Psoas muscle (tissue), 8 donors: ENCODE data around the gene CCR9. TPM values are rescaled to one million over a fixed set of nuclear protein-coding genes. Genes with fewer than 3 reads are reported as not detected.

Source experiments
- ATAC-seq, 4 donors: fragments of 200-7000 bp; cut with Tn5 transposase; one replicate each; pipeline ENCODE4 v1.9.1; 2020; ENCODE audit warnings: moderate library complexity in 3 of 4, mild to moderate bottlenecking in 2 of 4
- DNase-seq, 2 donors: peaks; one replicate each; pipeline ENCODE4 v3.0.0-alpha.2; 2020
- H3K27ac ChIP-seq: fragments of 200-600 bp; one replicate; pipeline ENCODE4 v1.8.0; 2022
- H3K27me3 ChIP-seq, 3 donors: fragments of 200-600 bp in 1 of 3; one replicate each; pipeline versions ENCODE4 v1.6.1 to v1.8.0; 2013 to 2022; ENCODE audit warnings: low read length in 2 of 3, mild to moderate bottlenecking in 2 of 3, moderate library complexity in 1 of 3; ENCODE audit not compliant: insufficient read depth in 3 of 3
- H3K36me3 ChIP-seq, 2 donors: fragments of 200-600 bp in 1 of 2; one replicate each; pipeline versions ENCODE4 v1.6.1 to v1.8.0; 2013 to 2022; ENCODE audit warnings: low read depth in 1 of 2, mild to moderate bottlenecking in 1 of 2, moderate library complexity in 1 of 2; ENCODE audit not compliant: insufficient read depth in 1 of 2
- H3K4me1 ChIP-seq: fragments of 200-600 bp; one replicate; pipeline ENCODE4 v1.8.0; 2022
- H3K4me3 ChIP-seq: fragments of 200-600 bp; one replicate; pipeline ENCODE4 v1.8.0; 2022; ENCODE audit warnings: mild to moderate bottlenecking
- H3K9me3 ChIP-seq: fragments of 200-600 bp; one replicate; pipeline ENCODE4 v1.8.0; 2022
- WGBS, 3 donors: extraction: QIAGEN DNeasy Blood & Tissue Kit; methylation state at CpG; one replicate each; pipeline versions ENCODE4 v1.1.6 to v1.1.7; 2013; 5-methylcytosine and 5-hydroxymethylcytosine counted together
- intact Hi-C, 2 donors: fragments of 100-400 bp; cut with DNase I; formaldehyde crosslinking; loops; one replicate each; pipeline versions ENCODE4 v1.11.0 to v1.14.2; 2022
- polyA plus RNA-seq, 3 donors: library from polyadenylated mRNA; stranded (reverse); fragments of 200-250 nt; gene quantifications; one replicate each; pipeline ENCODE4 v1.2.3, GENCODE V29; 2013
- total RNA-seq, 4 donors: library from RNA; stranded (reverse); fragmentation: NEBNext Ultra II Directional in 2 of 4; extraction: Animal tissue kit (Norgen Biotek cat#: 25700) in 2 of 4; gene quantifications; one replicate each; pipeline versions ENCODE4 v1.2.1 to v1.2.4, GENCODE V29; 2021 to 2023
- TF ChIP-seq, protein P1 (sequence below): fragments of 200-600 bp; IDR thresholded peaks from one replicate; pipeline ENCODE4 v1.8.0; 2022; ENCODE audit warnings: antibody characterized with exemption
- donor health status: healthy with polysubstance abuse.
- donor health status: DM: no; HTN: no; CAD: no; lungs with moderate emphysema.
- donor health status: Bipolar disorder and iron deficiency.
- donor health status: healthy.
- donor health status: DM: yes; HTN: yes; CAD: no.
- donor health status: DM: no; HTN: no; CAD: no.
- donor health status: DM: no; HTN: no; CAD: no.
- donor health status: DM: yes; HTN: yes; CAD: no.

The CCR9 gene
- total and polyA plus RNA-seq, 7 donors, result 0.03 TPM; not detected in 6

DNA sequence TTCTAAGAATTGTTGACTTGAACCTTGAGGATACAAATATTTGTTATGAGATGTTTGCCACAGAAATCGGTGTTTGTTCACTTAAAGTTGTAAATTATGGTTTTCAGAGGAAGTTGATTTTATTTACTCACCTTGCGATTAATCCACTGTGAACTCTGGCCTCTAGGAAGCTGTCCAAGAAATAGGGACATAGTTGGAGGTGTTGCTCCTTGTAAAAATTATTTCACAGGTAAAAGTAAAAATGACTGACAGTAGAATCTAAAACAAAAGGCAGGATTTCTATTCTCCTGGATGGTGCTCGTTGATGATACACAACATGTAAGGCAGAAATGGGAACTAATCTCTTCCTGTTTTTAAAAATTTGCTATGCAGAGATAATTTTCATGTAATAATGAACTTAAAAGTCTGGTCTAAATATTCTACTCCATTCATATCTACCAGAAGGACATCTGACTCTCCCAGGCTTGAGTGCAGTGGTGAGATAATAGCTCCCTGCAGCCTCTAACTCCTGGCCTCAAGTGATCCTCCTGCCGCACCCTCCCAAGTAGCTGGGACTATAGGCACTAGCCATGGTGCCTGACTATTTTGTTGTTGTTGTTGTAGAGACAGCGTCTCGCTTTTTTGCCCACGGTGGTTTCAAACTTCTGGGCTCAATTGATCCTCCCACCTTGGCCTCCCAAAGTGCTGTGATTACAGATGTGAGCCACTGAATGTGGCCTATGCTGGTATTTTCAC lies 27.4 kb upstream of the CCR9 start:
- TF ChIP-seq, protein P1, sequence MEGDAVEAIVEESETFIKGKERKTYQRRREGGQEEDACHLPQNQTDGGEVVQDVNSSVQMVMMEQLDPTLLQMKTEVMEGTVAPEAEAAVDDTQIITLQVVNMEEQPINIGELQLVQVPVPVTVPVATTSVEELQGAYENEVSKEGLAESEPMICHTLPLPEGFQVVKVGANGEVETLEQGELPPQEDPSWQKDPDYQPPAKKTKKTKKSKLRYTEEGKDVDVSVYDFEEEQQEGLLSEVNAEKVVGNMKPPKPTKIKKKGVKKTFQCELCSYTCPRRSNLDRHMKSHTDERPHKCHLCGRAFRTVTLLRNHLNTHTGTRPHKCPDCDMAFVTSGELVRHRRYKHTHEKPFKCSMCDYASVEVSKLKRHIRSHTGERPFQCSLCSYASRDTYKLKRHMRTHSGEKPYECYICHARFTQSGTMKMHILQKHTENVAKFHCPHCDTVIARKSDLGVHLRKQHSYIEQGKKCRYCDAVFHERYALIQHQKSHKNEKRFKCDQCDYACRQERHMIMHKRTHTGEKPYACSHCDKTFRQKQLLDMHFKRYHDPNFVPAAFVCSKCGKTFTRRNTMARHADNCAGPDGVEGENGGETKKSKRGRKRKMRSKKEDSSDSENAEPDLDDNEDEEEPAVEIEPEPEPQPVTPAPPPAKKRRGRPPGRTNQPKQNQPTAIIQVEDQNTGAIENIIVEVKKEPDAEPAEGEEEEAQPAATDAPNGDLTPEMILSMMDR, result no peak
- 78 to 85% (median 79%) methylated on average over 7 of the region's 7 CpGs for WGBS, 3 donors
- intact Hi-C loops, result no loop called here
- H3K27ac ChIP-seq, result no peak overlapping the region
- peaks cover 11% of the 10 kb centered on the region for H3K9me3 ChIP-seq
- no peak for DNase-seq
- no peak for ATAC-seq
- H3K4me1 ChIP-seq, result no peaks in the 10 kb centered on the region
- H3K27me3 ChIP-seq, result no peaks in the 10 kb centered on the region
- H3K36me3 ChIP-seq, result no peaks in the 10 kb centered on the region
- H3K4me3 ChIP-seq, result no peak overlapping the region

DNA sequence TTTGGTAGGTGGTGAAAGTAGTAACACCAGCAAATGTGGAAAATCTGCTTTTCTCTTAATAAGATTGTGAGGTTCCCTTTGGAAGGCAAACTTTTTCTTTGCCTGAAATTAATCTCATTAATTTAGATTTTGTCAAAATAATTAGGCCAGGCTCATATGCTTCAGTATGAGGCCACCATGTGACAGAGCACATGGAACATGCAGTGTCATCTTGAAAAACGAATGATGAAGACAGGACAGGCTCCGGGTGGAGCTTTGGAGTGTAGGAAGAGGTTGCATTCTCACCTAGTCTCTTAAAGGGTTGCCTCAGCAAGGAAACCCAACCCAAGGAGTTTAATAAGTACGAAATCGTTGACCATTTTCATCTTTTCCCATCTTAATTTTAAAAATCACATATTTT lies 25.9 kb upstream of the CCR9 start:
- H3K27ac ChIP-seq, result no peak overlapping the region
- TF ChIP-seq, protein P1, result no peak
- DNase-seq (no peak), ATAC-seq (no peak)
- no peak overlapping the region for H3K4me3 ChIP-seq
- 80 to 84% (median 81%) methylated on average over 4 of the region's 4 CpGs for WGBS, 3 donors
- H3K27me3 ChIP-seq, result no peaks in the 10 kb centered on the region
- H3K4me1 ChIP-seq, result no peaks in the 10 kb centered on the region
- peaks cover 14% of the 10 kb centered on the region for H3K9me3 ChIP-seq
- intact Hi-C loops, result no loop called here
- no peaks in the 10 kb centered on the region for H3K36me3 ChIP-seq

DNA sequence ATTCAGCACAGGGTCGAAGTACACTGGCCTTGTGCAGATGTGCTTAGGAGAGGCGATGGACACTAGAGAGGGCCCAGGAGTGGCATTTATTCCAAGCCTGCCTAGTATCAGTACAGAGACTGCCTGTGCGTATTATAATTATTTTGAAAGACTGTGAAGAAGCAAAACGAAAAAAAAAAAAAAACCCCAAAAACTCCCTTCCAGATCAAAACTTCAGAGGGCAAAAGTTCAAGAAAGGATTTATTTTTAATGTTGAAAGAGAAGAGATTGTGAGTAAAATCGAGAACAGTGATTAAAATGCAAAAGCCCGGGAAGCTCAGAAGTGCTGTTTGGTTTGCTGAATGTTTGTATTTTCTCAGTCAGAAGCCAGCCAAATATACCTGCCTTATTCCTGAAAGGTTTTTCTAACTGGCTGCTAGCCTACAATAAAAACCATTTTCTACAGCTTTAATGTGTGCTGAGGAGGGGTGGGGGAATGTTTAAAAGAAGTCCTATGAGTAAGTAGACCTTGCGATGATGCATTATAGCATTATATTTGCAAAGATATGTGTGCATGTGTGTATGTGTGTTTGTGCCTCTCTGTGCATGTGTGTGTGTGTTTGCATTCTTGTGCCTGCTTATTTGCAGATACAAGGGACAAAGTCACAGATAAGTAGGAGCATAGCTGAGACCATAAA lies 25.2 kb upstream of the CCR9 start:
- intact Hi-C loops, result no loop called here

DNA sequence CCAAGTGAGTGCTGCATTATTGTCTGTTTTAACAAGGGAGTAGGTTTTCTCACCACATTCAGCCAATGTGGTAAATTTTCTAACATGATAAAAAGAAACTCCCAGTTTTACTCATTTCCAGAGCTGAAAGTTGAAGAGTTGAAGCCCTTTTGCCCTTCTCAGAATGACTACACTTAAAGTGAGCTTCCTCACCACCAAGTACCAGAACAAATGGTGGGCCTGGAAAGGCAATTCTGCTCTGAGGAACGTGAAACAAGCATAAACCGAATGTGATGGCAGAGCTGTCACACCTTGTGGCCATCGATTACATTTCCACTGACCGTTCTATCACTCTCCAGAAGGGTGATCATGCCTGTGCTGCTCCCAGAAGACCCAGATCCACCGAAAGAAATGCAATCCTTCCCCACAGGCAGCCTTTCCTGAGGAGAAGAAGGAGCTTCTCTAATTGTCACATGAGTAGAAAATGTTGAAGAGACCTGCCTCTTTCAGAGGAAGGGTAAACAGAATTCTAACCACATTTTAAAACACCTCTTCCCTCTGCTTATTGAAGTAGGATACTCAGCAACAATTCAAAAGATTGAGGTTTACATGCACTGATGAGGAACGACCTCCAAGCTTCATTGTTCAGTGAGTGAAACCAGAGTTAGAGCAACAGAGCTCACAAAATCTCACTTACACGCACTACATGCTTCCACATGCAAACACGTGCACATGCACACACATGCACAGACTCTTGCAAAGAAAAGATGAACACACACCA lies 21.4 kb upstream of the CCR9 start:
- no peak for DNase-seq
- Histone ChIP-seq H3K4me1 (no peaks in the 10 kb centered on the region), H3K27me3 (no peaks in the 10 kb centered on the region), H3K9me3 (peaks cover 8% of the 10 kb centered on the region), H3K27ac (no peak overlapping the region), H3K4me3 (no peak overlapping the region), H3K36me3 (no peaks in the 10 kb centered on the region)
- 57 to 59% (median 59%) methylated on average over 8 of the region's 8 CpGs for WGBS, 3 donors
- ATAC-seq, result no peak
- TF ChIP-seq, protein P1, result no peak
- intact Hi-C loops, result no loop called here

More for the DNA sequence above, 25.2 kb upstream of the CCR9 start:
- Histone ChIP-seq H3K36me3 (no peaks in the 10 kb centered on the region), H3K27ac (no peak overlapping the region), H3K4me3 (no peak overlapping the region), H3K4me1 (no peaks in the 10 kb centered on the region), H3K27me3 (no peaks in the 10 kb centered on the region), H3K9me3 (peaks cover 10% of the 10 kb centered on the region)
- WGBS, 3 donors, result 65 to 67% (median 66%) methylated on average over 7 of the region's 7 CpGs
- ATAC-seq (no peak), DNase-seq (no peak)
- TF ChIP-seq, protein P1, result no peak
